B cell (primary cell): ENCODE data around the gene HDAC5.

Experiments used
- CTCF ChIP-seq: fragments of 200-600 bp; IDR thresholded peaks from one replicate; pipeline ENCODE4 v1.8.0; 2022; ENCODE audit warnings: antibody characterized with exemption, mild to moderate bottlenecking
- EZH2 ChIP-seq: IDR thresholded peaks from 2 replicates; pipeline ENCODE4 v1.6.1; 2012; ENCODE audit warnings: borderline replicate concordance, low read depth, mild to moderate bottlenecking, moderate library complexity, low read length; ENCODE audit not compliant: insufficient read depth, poor library complexity, severe bottlenecking

- TF ChIP-seq CTCF (no peak), EZH2 (no peak)
Observed at GRCh38 chr17:44170135-44170498, 46.7 kb upstream of the HDAC5 start.
